ENCODE results near the gene LUZP1. TPM values are rescaled to one million over a fixed set of nuclear protein-coding genes. Genes with fewer than 3 reads are reported as not detected.

Gene LUZP1
- total and polyA plus RNA-seq, 10 of the 15 experiments (the other 5 are each of a cell fraction or from before 2014, with no cell fraction given), result 11.3 to 28.2 (median 17.3) TPM

GRCh38 chr1:23050201-23050600 is 118.5 kb downstream of the LUZP1 start:
- 98% methylated on average over 7 of the region's 7 CpGs for WGBS (ENCODE audit: insufficient coverage, insufficient replicate concordance, low lambda C conversion rate, missing lambda C conversion rate)
- in situ Hi-C loops (cut with MboI), result no loop called here
- Histone ChIP-seq H3K36me3 (ENCODE audit: control insufficient read depth in 2 of 2, insufficient read depth in 2 of 2, low read length in 1 of 2) (peaks cover 4 to 13% of the 10 kb centered on the region in 2 experiments), H3K9ac (ENCODE audit: control insufficient read depth, insufficient read depth, low read length) (no peak overlapping the region), H2AFZ (ENCODE audit: control insufficient read depth, low read depth, low read length) (no peak overlapping the region), H3K4me1 (ENCODE audit: control insufficient read depth, insufficient read depth, low read length) (no peaks in the 10 kb centered on the region; the same call in 1 of the 2 replicates), H3K27me3 (replicated peaks in 1 of 2; ENCODE audit: control insufficient read depth in 2 of 2, insufficient read depth in 2 of 2, low read length in 1 of 2) (no peaks in the 10 kb centered on the region), H3K4me3 (no peak overlapping the region), H3K79me2 (ENCODE audit: control insufficient read depth, insufficient read depth, low read length) (peaks cover 12% of the 10 kb centered on the region), H4K20me1 (ENCODE audit: control insufficient read depth, insufficient read depth) (no peaks in the 10 kb centered on the region), H3K9me3 (replicated peaks; ENCODE audit: control insufficient read depth, insufficient read depth, low read length) (no peaks in the 10 kb centered on the region), H3K27ac (ENCODE audit: control insufficient read depth, insufficient read depth) (no peak overlapping the region), H3K4me2 (ENCODE audit: control insufficient read depth, insufficient read depth) (no peak overlapping the region)
- POLR2A ChIA-PET, result interaction anchor here (0.5 kb wide), 1 partner anchor 54 kb away, joined by 3 read pairs; no protein-coding TSS in a partner anchor
- CTCF ChIA-PET, result interaction anchor here (0.8 to 1.2 kb wide), 2 partner anchors 47 to 134 kb away, joined by 3 read pairs; no protein-coding TSS in a partner anchor
- SMC1A ChIA-PET (ENCODE audit: uncharacterized antibody, unreplicated experiment), result interaction anchor here (0.5 to 1.6 kb wide), 4 partner anchors 27 to 135 kb away, joined by 3 to 5 read pairs (median 4); no protein-coding TSS in a partner anchor
- DNase-seq (ENCODE audit: low read depth, low spot score) (no peak), FAIRE-seq (no peak), ATAC-seq (no peak)
- intact Hi-C loops (cut with micrococcal nuclease; ENCODE audit: unreplicated experiment), result no loop called here
- BruUV-seq (replicated peaks), result no TSS peak
- RAD21 ChIA-PET (ENCODE audit: unreplicated experiment), result no interaction called here
- TF ChIP-seq HSF1 (IDR thresholded peaks at IDR 0.05; ENCODE audit: low read depth, low read length) (no peak), SP1 (IDR thresholded peaks at IDR 0.05; ENCODE audit: low read depth, low read length) (no peak), NBN (IDR thresholded peaks at IDR 0.05) (no peak), ATF3 (IDR thresholded peaks at IDR 0.05; ENCODE audit: borderline replicate concordance, extremely low read depth, low read depth, low read length) (no peak), ATF7 (IDR thresholded peaks at IDR 0.05; ENCODE audit: low read depth) (no peak), POLR2AphosphoS2 (IDR thresholded peaks at IDR 0.05; ENCODE audit: low read depth, low read length) (no peak), SPI1 (IDR thresholded peaks at IDR 0.05; ENCODE audit: borderline replicate concordance, insufficient read depth, low read depth, low read length) (no peak), ZNF217 (IDR thresholded peaks at IDR 0.05) (no peak), CHD1 (IDR thresholded peaks at IDR 0.05; ENCODE audit: low read depth, low read length) (no peak), SUPT20H (IDR thresholded peaks at IDR 0.05; ENCODE audit: borderline replicate concordance, control insufficient read depth, low read depth, low read length) (no peak), IKZF2 (IDR thresholded peaks at IDR 0.05) (no peak), CUX1 (IDR thresholded peaks at IDR 0.05; ENCODE audit: insufficient replicate concordance, low read depth, low read length) (no peak), PML (IDR thresholded peaks at IDR 0.05; ENCODE audit: low read length) (no peak)
- TF ChIP-seq, protein P1, sequence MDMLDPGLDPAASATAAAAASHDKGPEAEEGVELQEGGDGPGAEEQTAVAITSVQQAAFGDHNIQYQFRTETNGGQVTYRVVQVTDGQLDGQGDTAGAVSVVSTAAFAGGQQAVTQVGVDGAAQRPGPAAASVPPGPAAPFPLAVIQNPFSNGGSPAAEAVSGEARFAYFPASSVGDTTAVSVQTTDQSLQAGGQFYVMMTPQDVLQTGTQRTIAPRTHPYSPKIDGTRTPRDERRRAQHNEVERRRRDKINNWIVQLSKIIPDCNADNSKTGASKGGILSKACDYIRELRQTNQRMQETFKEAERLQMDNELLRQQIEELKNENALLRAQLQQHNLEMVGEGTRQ (IDR thresholded peaks at IDR 0.05; ENCODE audit: borderline replicate concordance, low read depth, low read length), result no peak
- TF ChIP-seq, protein P2, sequence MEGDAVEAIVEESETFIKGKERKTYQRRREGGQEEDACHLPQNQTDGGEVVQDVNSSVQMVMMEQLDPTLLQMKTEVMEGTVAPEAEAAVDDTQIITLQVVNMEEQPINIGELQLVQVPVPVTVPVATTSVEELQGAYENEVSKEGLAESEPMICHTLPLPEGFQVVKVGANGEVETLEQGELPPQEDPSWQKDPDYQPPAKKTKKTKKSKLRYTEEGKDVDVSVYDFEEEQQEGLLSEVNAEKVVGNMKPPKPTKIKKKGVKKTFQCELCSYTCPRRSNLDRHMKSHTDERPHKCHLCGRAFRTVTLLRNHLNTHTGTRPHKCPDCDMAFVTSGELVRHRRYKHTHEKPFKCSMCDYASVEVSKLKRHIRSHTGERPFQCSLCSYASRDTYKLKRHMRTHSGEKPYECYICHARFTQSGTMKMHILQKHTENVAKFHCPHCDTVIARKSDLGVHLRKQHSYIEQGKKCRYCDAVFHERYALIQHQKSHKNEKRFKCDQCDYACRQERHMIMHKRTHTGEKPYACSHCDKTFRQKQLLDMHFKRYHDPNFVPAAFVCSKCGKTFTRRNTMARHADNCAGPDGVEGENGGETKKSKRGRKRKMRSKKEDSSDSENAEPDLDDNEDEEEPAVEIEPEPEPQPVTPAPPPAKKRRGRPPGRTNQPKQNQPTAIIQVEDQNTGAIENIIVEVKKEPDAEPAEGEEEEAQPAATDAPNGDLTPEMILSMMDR (IDR thresholded peaks at IDR 0.05 in 2 of 3, conservative IDR thresholded peaks at IDR 0.05 in 1 of 3; ENCODE audit: control insufficient read depth in 2 of 3, extremely low read depth in 1 of 3, insufficient read depth in 1 of 3, low read depth in 3 of 3, low read length in 3 of 3), result no peak

Data from GM12878 (cell line).